ENCODE measurements around the gene IL18RAP.

IL18RAP gene

DNA sequence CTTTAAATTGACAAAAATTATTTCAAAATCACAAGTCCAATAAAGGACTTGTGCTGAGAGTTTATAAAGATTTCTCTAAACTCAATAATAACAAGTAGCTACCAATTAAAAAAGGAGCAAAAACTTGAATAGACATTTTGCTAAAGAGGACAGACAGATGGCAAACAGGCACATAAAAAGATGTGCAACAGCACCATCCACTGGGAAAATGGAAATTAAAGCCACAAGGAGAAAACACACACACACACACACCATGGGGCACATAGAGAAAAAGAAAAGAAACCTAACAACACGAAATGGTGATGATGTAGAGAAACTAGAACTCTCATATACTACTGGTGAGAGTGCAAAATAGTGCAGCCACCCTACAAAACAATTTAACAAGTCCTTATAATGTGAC lies 37.5 kb downstream of the IL18RAP start:
- no peak overlapping the region for H3K4me3 ChIP-seq (replicated peaks; ENCODE audit: low read depth, low read length)
- TF ChIP-seq, protein P1, sequence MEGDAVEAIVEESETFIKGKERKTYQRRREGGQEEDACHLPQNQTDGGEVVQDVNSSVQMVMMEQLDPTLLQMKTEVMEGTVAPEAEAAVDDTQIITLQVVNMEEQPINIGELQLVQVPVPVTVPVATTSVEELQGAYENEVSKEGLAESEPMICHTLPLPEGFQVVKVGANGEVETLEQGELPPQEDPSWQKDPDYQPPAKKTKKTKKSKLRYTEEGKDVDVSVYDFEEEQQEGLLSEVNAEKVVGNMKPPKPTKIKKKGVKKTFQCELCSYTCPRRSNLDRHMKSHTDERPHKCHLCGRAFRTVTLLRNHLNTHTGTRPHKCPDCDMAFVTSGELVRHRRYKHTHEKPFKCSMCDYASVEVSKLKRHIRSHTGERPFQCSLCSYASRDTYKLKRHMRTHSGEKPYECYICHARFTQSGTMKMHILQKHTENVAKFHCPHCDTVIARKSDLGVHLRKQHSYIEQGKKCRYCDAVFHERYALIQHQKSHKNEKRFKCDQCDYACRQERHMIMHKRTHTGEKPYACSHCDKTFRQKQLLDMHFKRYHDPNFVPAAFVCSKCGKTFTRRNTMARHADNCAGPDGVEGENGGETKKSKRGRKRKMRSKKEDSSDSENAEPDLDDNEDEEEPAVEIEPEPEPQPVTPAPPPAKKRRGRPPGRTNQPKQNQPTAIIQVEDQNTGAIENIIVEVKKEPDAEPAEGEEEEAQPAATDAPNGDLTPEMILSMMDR (IDR thresholded peaks at IDR 0.05; ENCODE audit: low read depth, low read length, missing control alignments): no peak
- no peak for DNase-seq (ENCODE audit: extremely low read depth, low read depth)

DNA sequence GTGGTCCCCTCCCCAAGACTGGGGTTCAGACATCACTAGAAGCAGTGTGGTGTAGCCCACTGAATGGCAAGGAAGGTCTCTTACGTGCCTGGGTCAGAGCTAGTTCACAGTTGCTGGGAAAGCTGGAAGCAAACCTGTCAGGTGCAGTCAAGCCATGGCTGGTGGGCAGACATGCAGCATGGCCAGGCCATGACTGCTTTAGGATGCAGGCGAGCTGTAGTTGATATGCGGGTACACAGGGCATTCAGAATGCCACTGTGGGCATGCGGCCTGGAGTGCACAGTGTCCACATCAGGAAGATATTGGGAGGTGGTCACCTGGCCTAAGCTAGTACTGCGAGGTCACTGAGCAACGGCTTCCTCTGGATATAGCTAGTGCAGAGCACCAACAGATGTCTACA lies 38.2 kb downstream of the IL18RAP start:
- DNase-seq (ENCODE audit: extremely low read depth, low read depth): no peak
- TF ChIP-seq, protein P1 (IDR thresholded peaks at IDR 0.05; ENCODE audit: low read depth, low read length, missing control alignments): no peak
- no peak overlapping the region for H3K4me3 ChIP-seq (replicated peaks; ENCODE audit: low read depth, low read length)

DNA sequence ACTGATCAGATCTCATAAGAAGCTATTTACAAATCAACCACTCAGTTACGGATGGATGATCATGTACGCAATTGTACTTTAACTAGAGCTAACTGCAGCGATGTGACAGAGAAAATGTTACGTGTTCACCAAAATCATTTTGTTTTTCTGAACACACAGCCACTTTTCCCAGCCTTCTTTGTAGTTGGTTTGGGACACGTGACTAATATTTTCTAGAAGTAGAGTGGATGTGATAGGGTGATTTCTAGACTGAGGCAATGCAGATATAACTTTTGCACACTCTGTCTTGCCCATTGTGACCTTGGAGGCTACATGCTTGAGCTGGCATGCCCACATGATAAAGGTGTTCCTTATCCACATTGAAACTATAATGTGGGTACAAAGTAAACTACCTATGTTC lies 40.2 kb downstream of the IL18RAP start:
- TF ChIP-seq, protein P1 (IDR thresholded peaks at IDR 0.05; ENCODE audit: low read depth, low read length, missing control alignments): no peak
- no peak overlapping the region for H3K4me3 ChIP-seq (replicated peaks; ENCODE audit: low read depth, low read length)
- no peak for DNase-seq (ENCODE audit: extremely low read depth, low read depth)

DNA sequence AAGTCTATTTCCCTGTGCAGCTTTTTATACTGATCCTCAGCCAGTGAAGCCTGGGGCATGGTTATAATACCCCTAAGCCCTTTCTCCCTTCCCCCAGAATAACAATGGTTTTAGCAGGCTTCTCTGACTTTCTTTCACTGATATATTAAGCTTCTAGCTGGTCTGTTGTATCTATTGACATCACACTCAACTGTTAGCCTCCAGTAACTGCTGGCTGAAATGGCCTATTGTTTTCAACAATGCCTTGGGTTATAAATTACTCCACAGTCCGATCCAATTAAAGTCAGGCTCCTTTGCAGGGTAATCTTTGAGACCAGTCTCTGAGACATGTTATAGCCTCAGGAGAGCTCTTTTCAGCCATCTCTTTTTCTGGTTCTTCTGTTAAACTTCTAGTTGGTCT lies 47.2 kb downstream of the IL18RAP start:
- TF ChIP-seq, protein P1 (IDR thresholded peaks at IDR 0.05; ENCODE audit: low read depth, low read length, missing control alignments): no peak
- H3K4me3 ChIP-seq (replicated peaks; ENCODE audit: low read depth, low read length): no peak overlapping the region
- DNase-seq (ENCODE audit: extremely low read depth, low read depth): no peak

DNA sequence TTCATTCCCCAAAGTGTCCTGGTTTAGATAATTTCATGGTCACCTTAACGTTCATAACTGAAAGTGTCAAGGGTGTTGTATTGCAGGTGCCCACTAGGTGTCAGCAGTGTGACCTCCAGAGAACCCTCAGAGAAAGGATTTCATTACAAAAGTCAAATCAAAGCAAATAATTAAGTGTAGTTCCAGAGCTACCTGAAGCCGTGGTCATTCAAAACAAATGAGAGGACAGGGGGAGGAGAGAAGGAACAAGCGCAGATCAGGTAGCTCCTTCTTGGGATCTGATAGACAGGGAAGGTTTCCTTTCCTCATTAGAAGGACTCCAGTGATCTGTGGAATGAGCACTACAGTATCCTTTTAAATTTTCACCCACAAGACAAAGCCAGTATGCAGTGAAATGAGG lies 50.1 kb downstream of the IL18RAP start, which contains the start of gene SLC9A4:
SLC9A4 (plus strand) TSS at position 207 of the 400 bp plus-strand sequence. CDS start 534 bp downstream, outside the sequence.
- no peak within 1 kb of the TSS for H3K4me3 ChIP-seq (replicated peaks; ENCODE audit: low read depth, low read length)
- TF ChIP-seq, protein P1 (IDR thresholded peaks at IDR 0.05; ENCODE audit: low read depth, low read length, missing control alignments): peak; percentile 87
- DNase-seq (ENCODE audit: extremely low read depth, low read depth): peak; percentile 14

DNA sequence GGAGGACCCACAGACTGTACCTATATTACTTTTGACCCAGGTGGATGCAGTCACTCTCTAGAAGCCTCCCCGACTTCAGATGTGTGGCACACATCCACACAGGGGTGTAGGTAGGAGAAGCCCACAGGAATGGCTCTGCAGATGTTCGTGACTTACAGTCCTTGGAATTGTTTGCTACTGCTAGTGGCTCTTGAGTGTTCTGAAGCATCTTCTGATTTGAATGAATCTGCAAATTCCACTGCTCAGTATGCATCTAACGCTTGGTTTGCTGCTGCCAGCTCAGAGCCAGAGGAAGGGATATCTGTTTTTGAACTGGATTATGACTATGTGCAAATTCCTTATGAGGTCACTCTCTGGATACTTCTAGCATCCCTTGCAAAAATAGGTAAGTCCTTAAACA lies 50.7 kb downstream of the IL18RAP start:
- TF ChIP-seq, protein P1 (IDR thresholded peaks at IDR 0.05; ENCODE audit: low read depth, low read length, missing control alignments): no peak
- no peak overlapping the region for H3K4me3 ChIP-seq (replicated peaks; ENCODE audit: low read depth, low read length)
- DNase-seq (ENCODE audit: extremely low read depth, low read depth): no peak

DNA sequence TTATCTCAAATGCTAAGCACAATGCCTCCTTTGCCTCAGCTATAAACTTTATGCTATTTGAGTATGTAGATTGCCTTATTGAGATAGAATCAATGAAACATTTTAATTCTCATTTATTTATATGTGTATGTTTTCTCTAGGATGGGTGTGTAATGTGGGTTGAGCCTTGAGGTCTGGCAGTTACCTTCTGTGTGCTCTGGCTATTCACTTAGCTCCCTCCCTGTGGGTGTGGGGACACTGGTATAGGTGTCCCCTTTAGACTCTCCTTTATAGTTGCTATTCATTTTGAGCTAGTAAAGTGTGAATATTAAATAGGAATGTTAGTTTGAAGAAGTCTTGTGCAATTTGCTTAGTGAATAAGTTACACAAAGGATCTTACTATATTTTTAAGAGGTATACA lies 51.8 kb downstream of the IL18RAP start:
- H3K4me3 ChIP-seq (replicated peaks; ENCODE audit: low read depth, low read length): no peak overlapping the region
- TF ChIP-seq, protein P1 (IDR thresholded peaks at IDR 0.05; ENCODE audit: low read depth, low read length, missing control alignments): no peak
- DNase-seq (ENCODE audit: extremely low read depth, low read depth): no peak
